Peyer's patch (tissue), 4 donors: ENCODE results near the gene LIMA1.

ENCODE experiments used
- CTCF ChIP-seq, 6 experiments: fragments of 450-650 bp in 4 of 6; fragments of 200-600 bp in 2 of 6; sonication (generic) in 1 of 6; IDR thresholded peaks; one replicate each; pipeline ENCODE4 v1.5.1; 2017 to 2019; ENCODE audit warnings: antibody characterized with exemption in 6 of 6, mild to moderate bottlenecking in 3 of 6, moderate library complexity in 1 of 6
- POLR2A ChIP-seq, 2 donors: fragments of 450-650 bp; IDR thresholded peaks; one replicate each; pipeline ENCODE4 v1.5.1; 2017; ENCODE audit warnings: antibody characterized with exemption in 2 of 2, mild to moderate bottlenecking in 2 of 2, moderate library complexity in 2 of 2

GRCh38 chr12:50198829-50199228 lies 84.5 kb downstream of the LIMA1 start:
- TF ChIP-seq CTCF (IDR thresholded peaks at IDR 0.05) (no peak), POLR2A (IDR thresholded peaks at IDR 0.05) (no peak)
